Measurements from ENCODE around the gene ASPG. TPM values are rescaled to one million over a fixed set of nuclear protein-coding genes. Genes with fewer than 3 reads are reported as not detected.

The ASPG gene
- total and polyA plus RNA-seq, 2 of the 13 experiments (the other 11 are each of a cell fraction or from before 2014, with no cell fraction given): not detected

DNA sequence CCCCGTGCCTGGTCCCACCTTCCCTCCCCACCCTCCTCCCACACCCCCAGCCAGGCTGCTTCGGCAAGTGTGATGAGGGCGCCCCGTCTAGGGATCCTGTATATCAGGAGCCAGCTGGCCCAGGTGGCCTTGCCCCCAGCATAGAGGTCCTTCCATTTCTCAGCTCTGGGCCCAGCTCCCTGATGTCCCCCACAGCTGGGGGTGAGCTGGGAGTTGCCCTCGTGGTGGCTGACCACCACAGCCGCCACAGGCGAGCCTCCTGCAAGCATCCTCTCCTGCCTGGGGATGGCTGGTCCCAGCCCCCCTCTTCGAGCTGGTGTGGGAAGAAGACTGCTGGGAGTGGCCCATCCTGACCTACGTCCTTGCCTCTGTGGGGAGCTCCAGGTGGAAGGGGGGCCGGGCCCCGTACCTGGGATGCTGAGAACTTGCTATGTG lies 7.4 kb downstream of the ASPG start (continued):
- no peak for TF ChIP-seq POLR2AphosphoS5 (IDR thresholded peaks at IDR 0.05; ENCODE audit: low read depth, low read length)

GRCh38 chr14:104093366-104094055 lies 8.0 kb downstream of the ASPG start:
- no peak overlapping the region for H3K9ac ChIP-seq (ENCODE audit: insufficient read depth, low read depth, low read length)
- no peak overlapping the region for H3K4me2 ChIP-seq (ENCODE audit: low read depth, low read length)
- no peaks in the 10 kb centered on the region for H3K79me2 ChIP-seq (ENCODE audit: insufficient read depth, low read length)
- FAIRE-seq (no peak), ATAC-seq (no peak), DNase-seq (ENCODE audit: low spot score) (no peak)
- intact Hi-C loops (cut with micrococcal nuclease; ENCODE audit: unreplicated experiment): no loop called here
- ChIA-PET POLR2A (no interaction called here), CTCF (ENCODE audit: low intra/inter-chr PET ratio, low total read pairs) (interaction anchor here (1.4 kb wide), 1 partner anchor 15 kb away, joined by 5 read pairs; no protein-coding TSS in a partner anchor)
- H3K4me3 ChIP-seq (replicated peaks in 1 of 3; ENCODE audit: insufficient read depth in 1 of 3, low read depth in 2 of 3, low read length in 3 of 3): no peak overlapping the region
- WGBS (ENCODE audit: low lambda C conversion rate): 48% methylated on average over 8 of the region's 18 CpGs
- H2AFZ ChIP-seq (ENCODE audit: low read length): no peak overlapping the region
- H4K20me1 ChIP-seq (ENCODE audit: insufficient read depth, low read length): no peaks in the 10 kb centered on the region; the same call in 1 of the 2 replicates
- peaks cover 3 to 10% of the 10 kb centered on the region in 2 experiments; a peak in 2 of 5 replicates for H3K27me3 ChIP-seq (ENCODE audit: control insufficient read depth in 1 of 2, insufficient read depth in 2 of 2, low read length in 2 of 2)
- no peak overlapping the region for H3K27ac ChIP-seq (ENCODE audit: extremely low read length, insufficient read depth, low read length)
- BruUV-seq (replicated peaks): no TSS peak
- in situ Hi-C loops (cut with HindIII; ENCODE audit: extremely low pct_ligation_motif_present, low pct_unique_long_range_greater_than_20kb): no loop called here
- peaks cover 7% of the 10 kb centered on the region; the same call in 1 of the 2 replicates for H3K4me1 ChIP-seq (ENCODE audit: insufficient read depth, low read length)
- H3K36me3 ChIP-seq (replicated peaks in 1 of 2; ENCODE audit: control insufficient read depth in 1 of 2, insufficient read depth in 2 of 2, low read length in 2 of 2): no peaks in the 10 kb centered on the region
- no peaks in the 10 kb centered on the region for H3K9me3 ChIP-seq (ENCODE audit: low read length)
- TF ChIP-seq NONO (IDR thresholded peaks at IDR 0.05): no peak
- TF ChIP-seq NONO (CRISPR knock-in tag; conservative IDR thresholded peaks at IDR 0.05): no peak
- TF ChIP-seq PAWR (CRISPR knock-in tag; IDR thresholded peaks at IDR 0.05; ENCODE audit: borderline replicate concordance): no peak
- TF ChIP-seq NFE2L1 (CRISPR knock-in tag; IDR thresholded peaks at IDR 0.05; ENCODE audit: borderline replicate concordance): no peak
- TF ChIP-seq, protein P1, sequence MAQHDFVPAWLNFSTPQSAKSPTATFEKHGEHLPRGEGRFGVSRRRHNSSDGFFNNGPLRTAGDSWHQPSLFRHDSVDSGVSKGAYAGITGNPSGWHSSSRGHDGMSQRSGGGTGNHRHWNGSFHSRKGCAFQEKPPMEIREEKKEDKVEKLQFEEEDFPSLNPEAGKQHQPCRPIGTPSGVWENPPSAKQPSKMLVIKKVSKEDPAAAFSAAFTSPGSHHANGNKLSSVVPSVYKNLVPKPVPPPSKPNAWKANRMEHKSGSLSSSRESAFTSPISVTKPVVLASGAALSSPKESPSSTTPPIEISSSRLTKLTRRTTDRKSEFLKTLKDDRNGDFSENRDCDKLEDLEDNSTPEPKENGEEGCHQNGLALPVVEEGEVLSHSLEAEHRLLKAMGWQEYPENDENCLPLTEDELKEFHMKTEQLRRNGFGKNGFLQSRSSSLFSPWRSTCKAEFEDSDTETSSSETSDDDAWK (CRISPR knock-in tag; IDR thresholded peaks at IDR 0.05): no peak
- no peak for TF ChIP-seq MTA1 (CRISPR knock-in tag; IDR thresholded peaks at IDR 0.05; ENCODE audit: borderline replicate concordance)
- no peak for TF ChIP-seq ZNF558 (CRISPR knock-in tag; IDR thresholded peaks at IDR 0.05; ENCODE audit: borderline replicate concordance)
- TF ChIP-seq, protein P2, sequence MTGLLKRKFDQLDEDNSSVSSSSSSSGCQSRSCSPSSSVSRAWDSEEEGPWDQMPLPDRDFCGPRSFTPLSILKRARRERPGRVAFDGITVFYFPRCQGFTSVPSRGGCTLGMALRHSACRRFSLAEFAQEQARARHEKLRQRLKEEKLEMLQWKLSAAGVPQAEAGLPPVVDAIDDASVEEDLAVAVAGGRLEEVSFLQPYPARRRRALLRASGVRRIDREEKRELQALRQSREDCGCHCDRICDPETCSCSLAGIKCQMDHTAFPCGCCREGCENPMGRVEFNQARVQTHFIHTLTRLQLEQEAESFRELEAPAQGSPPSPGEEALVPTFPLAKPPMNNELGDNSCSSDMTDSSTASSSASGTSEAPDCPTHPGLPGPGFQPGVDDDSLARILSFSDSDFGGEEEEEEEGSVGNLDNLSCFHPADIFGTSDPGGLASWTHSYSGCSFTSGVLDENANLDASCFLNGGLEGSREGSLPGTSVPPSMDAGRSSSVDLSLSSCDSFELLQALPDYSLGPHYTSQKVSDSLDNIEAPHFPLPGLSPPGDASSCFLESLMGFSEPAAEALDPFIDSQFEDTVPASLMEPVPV (CRISPR knock-in tag; IDR thresholded peaks at IDR 0.05): no peak
- no peak for TF ChIP-seq ZNF484 (CRISPR knock-in tag; IDR thresholded peaks at IDR 0.05; ENCODE audit: borderline replicate concordance, low read depth)
- no peak for TF ChIP-seq CCAR2 (optimal IDR thresholded peaks at IDR 0.05; ENCODE audit: low read depth, low read length)
- no peak for TF ChIP-seq ATAD3A (CRISPR knock-in tag; IDR thresholded peaks at IDR 0.05)
- no peak for TF ChIP-seq YY1 (IDR thresholded peaks at IDR 0.05; ENCODE audit: insufficient read depth, insufficient replicate concordance, low read depth, low read length)
- no peak for TF ChIP-seq PLRG1 (conservative IDR thresholded peaks at IDR 0.05)
- no peak for TF ChIP-seq HNF4G (IDR thresholded peaks at IDR 0.05; ENCODE audit: borderline replicate concordance, low read depth, low read length)
- TF ChIP-seq HNF4G (CRISPR knock-in tag; IDR thresholded peaks at IDR 0.05; ENCODE audit: borderline replicate concordance, low read depth): no peak
- no peak for TF ChIP-seq CEBPG (CRISPR knock-in tag; IDR thresholded peaks at IDR 0.05)
- TF ChIP-seq ZNF251 (CRISPR knock-in tag; IDR thresholded peaks at IDR 0.05): no peak
- no peak for TF ChIP-seq KLF6 (CRISPR knock-in tag; IDR thresholded peaks at IDR 0.05)
- no peak for TF ChIP-seq CSRNP2 (CRISPR knock-in tag; conservative IDR thresholded peaks at IDR 0.05; ENCODE audit: low read depth)

All from HepG2 (cell line).